Lower lobe of right lung (tissue), 2 donors: ENCODE measurements around the gene FADS3. TPM values are rescaled to one million over a fixed set of nuclear protein-coding genes. Genes with fewer than 3 reads are reported as not detected.

Source experiments
- ATAC-seq, 2 donors: fragments of 200-7000 bp; cut with Tn5 transposase; one replicate each; pipeline ENCODE4 v1.9.1; 2020 to 2022; ENCODE audit warnings: mild to moderate bottlenecking in 2 of 2, moderate library complexity in 2 of 2
- DNase-seq: peaks from one replicate; pipeline ENCODE4 v3.0.0-alpha.2; 2020
- H3K27ac ChIP-seq: fragments of 200-600 bp; one replicate; pipeline ENCODE4 v1.8.0; 2022
- H3K27me3 ChIP-seq: fragments of 200-600 bp; one replicate; pipeline ENCODE4 v1.8.0; 2022; ENCODE audit warnings: low read depth
- H3K36me3 ChIP-seq: fragments of 200-600 bp; one replicate; pipeline ENCODE4 v1.8.0; 2022; ENCODE audit warnings: mild to moderate bottlenecking
- H3K4me1 ChIP-seq: fragments of 200-600 bp; one replicate; pipeline ENCODE4 v1.8.0; 2022
- H3K4me3 ChIP-seq: fragments of 200-600 bp; one replicate; pipeline ENCODE4 v1.8.0; 2022; ENCODE audit warnings: mild to moderate bottlenecking
- H3K9me3 ChIP-seq: fragments of 200-600 bp; one replicate; pipeline ENCODE4 v1.8.0; 2022
- intact Hi-C: fragments of 100-400 bp; cut with DNase I; formaldehyde crosslinking; loops from one replicate; pipeline ENCODE4 v1.11.0; 2022
- total RNA-seq: library from RNA; stranded (reverse); fragmentation: NEBNext Ultra II Directional; extraction: Animal tissue kit (Norgen Biotek cat#: 25700); gene quantifications from one replicate; pipeline ENCODE4 v1.2.1, GENCODE V29; 2021
- TF ChIP-seq, protein P1 (sequence below): fragments of 200-600 bp; IDR thresholded peaks from one replicate; pipeline ENCODE4 v1.8.0; 2022; ENCODE audit warnings: antibody characterized with exemption, mild to moderate bottlenecking
- donor health status: DM: no; HTN: yes; CAD: no; lungs with severe emphysema.

The FADS3 gene
- total RNA-seq, 1 donor from 2014 or later = 50.1 TPM

DNA sequence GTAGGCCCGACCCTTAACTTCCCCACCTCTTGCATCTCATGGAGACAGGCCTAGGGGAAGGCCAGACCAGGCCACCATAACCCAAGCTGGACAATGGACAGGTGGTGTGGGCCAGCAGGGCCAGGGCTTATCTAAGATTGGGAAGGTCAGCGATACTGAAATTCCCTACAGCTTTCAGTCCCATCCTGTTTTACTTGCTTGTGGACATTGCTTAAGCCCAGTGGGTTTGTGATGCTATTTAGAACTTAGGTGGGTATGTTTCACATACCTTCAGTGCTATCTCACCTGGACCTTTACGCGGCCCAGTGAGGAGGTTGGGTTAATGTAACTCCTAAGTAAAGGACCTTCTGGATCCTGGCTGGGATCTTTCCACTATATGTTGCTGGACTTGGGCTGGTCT lies 61.5 kb downstream of the FADS3 start:
- ATAC-seq (no peak), DNase-seq (no peak)
- Histone ChIP-seq H3K4me3 (peak overlapping the region; percentile 67), H3K9me3 (no peaks in the 10 kb centered on the region), H3K4me1 (peaks cover 48% of the 10 kb centered on the region), H3K27me3 (peaks cover 17% of the 10 kb centered on the region), H3K36me3 (no peaks in the 10 kb centered on the region), H3K27ac (peak overlapping the region; percentile 38)
- intact Hi-C loops = no loop called here
- TF ChIP-seq, protein P1, sequence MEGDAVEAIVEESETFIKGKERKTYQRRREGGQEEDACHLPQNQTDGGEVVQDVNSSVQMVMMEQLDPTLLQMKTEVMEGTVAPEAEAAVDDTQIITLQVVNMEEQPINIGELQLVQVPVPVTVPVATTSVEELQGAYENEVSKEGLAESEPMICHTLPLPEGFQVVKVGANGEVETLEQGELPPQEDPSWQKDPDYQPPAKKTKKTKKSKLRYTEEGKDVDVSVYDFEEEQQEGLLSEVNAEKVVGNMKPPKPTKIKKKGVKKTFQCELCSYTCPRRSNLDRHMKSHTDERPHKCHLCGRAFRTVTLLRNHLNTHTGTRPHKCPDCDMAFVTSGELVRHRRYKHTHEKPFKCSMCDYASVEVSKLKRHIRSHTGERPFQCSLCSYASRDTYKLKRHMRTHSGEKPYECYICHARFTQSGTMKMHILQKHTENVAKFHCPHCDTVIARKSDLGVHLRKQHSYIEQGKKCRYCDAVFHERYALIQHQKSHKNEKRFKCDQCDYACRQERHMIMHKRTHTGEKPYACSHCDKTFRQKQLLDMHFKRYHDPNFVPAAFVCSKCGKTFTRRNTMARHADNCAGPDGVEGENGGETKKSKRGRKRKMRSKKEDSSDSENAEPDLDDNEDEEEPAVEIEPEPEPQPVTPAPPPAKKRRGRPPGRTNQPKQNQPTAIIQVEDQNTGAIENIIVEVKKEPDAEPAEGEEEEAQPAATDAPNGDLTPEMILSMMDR = no peak

DNA sequence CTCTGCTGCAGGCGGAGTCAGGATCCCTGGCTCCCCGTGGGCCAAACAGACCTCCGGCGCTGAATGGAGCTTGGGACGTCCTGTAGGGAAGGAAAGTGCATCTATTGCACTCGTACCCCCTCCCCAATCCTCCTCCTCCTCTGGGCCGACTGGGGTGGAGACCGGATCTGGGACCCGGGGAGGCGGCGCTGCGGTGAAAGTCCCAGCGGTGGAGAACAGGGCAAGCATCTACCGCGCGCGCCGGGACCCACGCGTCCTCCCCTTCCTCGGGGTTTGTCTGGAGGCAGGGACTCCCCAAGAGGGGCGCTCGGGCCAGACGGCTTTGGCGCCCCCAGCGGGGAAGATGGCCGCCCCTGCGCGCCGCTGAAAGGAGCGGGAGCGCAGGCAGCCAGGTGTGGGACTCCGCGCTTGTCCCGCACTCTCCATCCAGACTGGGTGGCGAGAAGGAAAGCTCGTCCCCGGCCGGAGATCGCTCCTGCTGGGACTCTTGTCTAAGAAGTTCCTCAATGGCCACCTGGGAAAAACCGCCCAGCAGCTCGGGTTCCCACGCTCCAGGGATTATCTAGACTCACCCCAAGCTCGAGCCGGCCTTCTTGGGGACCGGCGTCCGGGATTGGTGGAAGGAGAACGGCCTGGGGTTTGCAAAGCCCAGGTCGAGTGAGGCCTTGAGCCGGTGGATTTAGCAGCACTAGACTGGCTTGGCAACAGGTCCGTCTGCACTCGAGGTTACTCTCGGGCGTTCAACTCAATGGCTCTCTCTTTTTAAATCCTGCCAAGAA lies 62.5 kb downstream of the FADS3 start:
- H3K27me3 ChIP-seq = peaks cover 17% of the 10 kb centered on the region
- DNase-seq (peak; percentile 62), ATAC-seq (peak; percentile 41 to 60)

DNA sequence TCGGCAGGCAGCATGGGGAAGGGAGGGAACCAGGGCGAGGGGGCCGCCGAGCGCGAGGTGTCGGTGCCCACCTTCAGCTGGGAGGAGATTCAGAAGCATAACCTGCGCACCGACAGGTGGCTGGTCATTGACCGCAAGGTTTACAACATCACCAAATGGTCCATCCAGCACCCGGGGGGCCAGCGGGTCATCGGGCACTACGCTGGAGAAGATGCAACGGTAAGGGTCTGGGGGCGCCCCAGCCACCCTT lies 63.0 kb downstream of the FADS3 start:
- intact Hi-C loops = no loop called here
- TF ChIP-seq, protein P1 = no peak
- Histone ChIP-seq H3K4me1 (peaks cover 40% of the 10 kb centered on the region), H3K9me3 (no peaks in the 10 kb centered on the region), H3K27ac (peak overlapping the region; percentile 85), H3K36me3 (no peaks in the 10 kb centered on the region), H3K4me3 (peak overlapping the region; percentile 67), H3K27me3 (peaks cover 17% of the 10 kb centered on the region)
- peak in 1 of 2 donors; percentile 1 for ATAC-seq
- no peak for DNase-seq

More for the DNA sequence above, 62.5 kb downstream of the FADS3 start:
- Histone ChIP-seq H3K4me1 (peaks cover 40% of the 10 kb centered on the region), H3K36me3 (no peaks in the 10 kb centered on the region), H3K27ac (peak overlapping the region; percentile 85), H3K9me3 (no peaks in the 10 kb centered on the region), H3K4me3 (peak overlapping the region; percentile 67)
- intact Hi-C loops = no loop called here
- TF ChIP-seq, protein P1 = peak; percentile 36

DNA sequence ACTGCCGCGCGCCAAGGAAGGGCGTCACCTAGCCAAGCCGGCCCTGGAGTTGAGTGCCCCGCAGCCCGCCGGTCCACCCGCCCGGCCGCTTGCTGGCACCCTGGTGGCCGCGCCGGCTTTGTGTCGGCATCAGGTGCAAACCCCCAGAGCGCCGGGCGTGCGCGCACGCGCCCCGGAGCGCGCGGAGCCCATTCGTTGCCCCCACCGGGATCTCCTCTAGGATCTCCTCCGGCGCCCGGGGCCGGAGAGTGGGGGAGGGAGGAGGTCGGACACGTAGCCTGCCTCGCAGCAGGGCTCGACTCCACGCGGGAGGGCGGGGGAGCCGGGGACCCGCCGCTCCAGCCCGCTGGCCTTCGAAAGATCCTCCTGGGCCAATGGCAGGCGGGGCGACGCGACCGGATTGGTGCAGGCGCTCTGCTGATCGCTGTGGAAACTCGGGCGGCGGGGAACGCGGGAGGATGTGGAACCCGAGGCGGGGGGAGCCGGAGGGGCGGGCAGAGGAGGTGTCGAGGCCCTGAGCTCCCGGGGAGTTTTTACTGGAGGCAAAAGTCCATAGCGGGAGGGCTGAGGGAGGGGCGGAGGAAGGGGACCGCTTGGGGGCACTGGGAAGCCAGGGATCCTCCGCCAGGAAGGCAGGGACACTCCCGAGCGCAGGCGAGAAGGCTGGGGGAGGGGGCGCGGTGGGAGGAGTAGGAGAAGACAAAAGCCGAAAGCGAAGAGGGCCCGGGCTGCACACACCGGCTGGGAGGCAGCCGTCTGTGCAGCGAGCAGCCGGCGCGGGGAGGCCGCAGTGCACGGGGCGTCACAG lies 63.6 kb downstream of the FADS3 start, which contains the start of gene FADS2:
Gene FADS2 (plus strand): TSS at position 730 of the 808 bp plus-strand sequence. CDS start 91 bp downstream, outside the sequence.
- Histone ChIP-seq H3K27ac (peak within 1 kb of the TSS; percentile 85), H3K36me3 (no peaks in the 10 kb centered on the region), H3K9me3 (no peaks in the 10 kb centered on the region), H3K4me1 (peaks cover 40% of the 10 kb centered on the region), H3K27me3 (peaks cover 17% of the 10 kb centered on the region), H3K4me3 (peak within 1 kb of the TSS; percentile 67)
- ATAC-seq (peak; percentile 91 to 94), DNase-seq (peak; percentile 94)
- intact Hi-C loops = no loop called here
- TF ChIP-seq, protein P1 = no peak

DNA sequence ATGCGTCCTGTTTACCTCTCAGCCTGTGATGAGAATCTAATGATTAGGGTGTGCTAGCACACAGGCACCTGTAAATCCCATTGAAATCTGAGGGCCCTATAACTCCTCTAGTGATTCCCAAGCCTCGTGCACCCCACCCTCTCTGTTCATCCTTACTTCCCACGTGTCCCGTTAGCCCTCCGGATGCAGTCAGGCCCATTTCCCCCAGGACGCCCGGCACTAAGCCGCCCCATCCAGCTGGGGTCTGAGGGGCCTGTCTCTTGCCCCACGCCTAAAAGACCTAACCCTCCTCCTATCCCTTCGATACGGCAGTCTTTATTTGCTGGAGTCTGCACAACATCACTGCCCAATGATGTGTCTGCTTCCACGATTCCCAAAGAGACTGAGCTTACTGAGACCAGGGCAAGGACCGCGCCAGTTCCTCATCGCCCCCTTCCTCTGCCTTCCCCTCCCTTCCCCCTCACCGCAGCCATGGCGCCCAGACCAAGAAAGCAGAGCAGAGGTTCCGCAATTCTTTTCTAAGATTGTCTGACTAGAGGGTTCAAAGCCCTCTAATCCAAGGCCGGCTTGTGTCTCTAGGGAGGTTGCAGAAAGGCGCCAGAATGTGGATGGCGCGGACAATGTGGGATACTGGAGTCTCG lies 64.3 kb downstream of the FADS3 start:
- Histone ChIP-seq H3K4me3 (peak overlapping the region; percentile 67), H3K9me3 (no peaks in the 10 kb centered on the region), H3K36me3 (no peaks in the 10 kb centered on the region), H3K27ac (peak overlapping the region; percentile 85), H3K27me3 (peaks cover 17% of the 10 kb centered on the region), H3K4me1 (peaks cover 40% of the 10 kb centered on the region)
- intact Hi-C loops = no loop called here
- DNase-seq (peak; percentile 65), ATAC-seq (peak; percentile 4 to 30)
- TF ChIP-seq, protein P1 = no peak
